IMR-90 (cell line): Measurements from ENCODE around the gene THEM4. TPM values are rescaled to one million over a fixed set of nuclear protein-coding genes. Genes with fewer than 3 reads are reported as not detected.

ENCODE experiments used
- ATAC-seq: fragments of 200-7000 bp; cut with Tn5 transposase; 2 replicates; pipeline ENCODE4 v1.9.1; 2020; ENCODE audit warnings: low read depth, mild to moderate bottlenecking, moderate library complexity
- BruUV-seq: library from RNA; stranded (reverse); fragments of 400-500 nt; replicated peaks from 2 replicates; lab custom pipeline; 2021; lab: Mats Ljungman, UMichigan
- CTCF ChIA-PET: fragments of 300-600 bp; formaldehyde crosslinking; extraction: SDS; loops from one replicate; lab custom pipeline; 2021; ENCODE audit warnings: antibody characterized with exemption; lab: Yijun Ruan, JAX
- POLR2A ChIA-PET: fragments of 300-600 bp; sonication (Branson Sonifier 250); formaldehyde crosslinking; loops from one replicate; lab custom pipeline; 2022; ENCODE audit warnings: antibody characterized with exemption; ENCODE audit not compliant: unreplicated experiment; lab: Charles Lee
- DNase-seq: peaks from one replicate; pipeline ENCODE4 v3.0.0; 2013
- H2AFZ ChIP-seq: replicated peaks from 2 replicates; pipeline ENCODE3; 2013; ENCODE audit warnings: low read length, mild to moderate bottlenecking; ENCODE audit not compliant: poor library complexity
- H2AK5ac ChIP-seq: 2 replicates; pipeline ENCODE4 v1.6.1; 2013; ENCODE audit warnings: low read depth, low read length, inconsistent platforms
- H2AK9ac ChIP-seq: replicated peaks from 2 replicates; pipeline ENCODE3; 2013; ENCODE audit warnings: mild to moderate bottlenecking, low read depth, low read length, moderate library complexity; ENCODE audit not compliant: poor library complexity
- H2BK120ac ChIP-seq: 2 replicates; pipeline ENCODE4 v1.6.1; 2013; ENCODE audit warnings: low read depth, low read length, inconsistent platforms
- H2BK15ac ChIP-seq: 3 replicates; pipeline ENCODE4 v1.6.1; 2013; ENCODE audit warnings: low read depth, low read length, inconsistent platforms
- H2BK20ac ChIP-seq: 2 replicates; pipeline ENCODE4 v1.6.1; 2013; ENCODE audit warnings: low read depth, mild to moderate bottlenecking, inconsistent platforms, low read length, moderate library complexity
- H2BK5ac ChIP-seq: 2 replicates; pipeline ENCODE4 v1.6.1; 2013; ENCODE audit warnings: mild to moderate bottlenecking, low read depth, low read length, inconsistent platforms; ENCODE audit not compliant: poor library complexity, severe bottlenecking
- H3K14ac ChIP-seq: replicated peaks from 2 replicates; pipeline ENCODE4 v1.6.1; 2013; ENCODE audit warnings: low read depth, low read length, inconsistent platforms
- H3K18ac ChIP-seq: 2 replicates; pipeline ENCODE4 v1.6.1; 2013; ENCODE audit warnings: low read depth, low read length, control low read depth
- H3K23ac ChIP-seq: 2 replicates; pipeline ENCODE4 v1.6.1; 2013; ENCODE audit warnings: low read depth, low read length, inconsistent platforms
- H3K27ac ChIP-seq: 2 replicates; pipeline ENCODE4 v1.5.1; 2013; ENCODE audit warnings: mild to moderate bottlenecking, control low read depth, low read length; ENCODE audit not compliant: insufficient read depth
- H3K27me3 ChIP-seq: 2 replicates; pipeline ENCODE4 v1.6.1; 2013; ENCODE audit warnings: low read length; ENCODE audit not compliant: control insufficient read depth, insufficient read depth
- H3K36me3 ChIP-seq: 2 replicates; pipeline ENCODE4 v1.6.1; 2013; ENCODE audit warnings: low read length, mixed read lengths; ENCODE audit not compliant: control insufficient read depth, insufficient read depth
- H3K4ac ChIP-seq: 2 replicates; pipeline ENCODE4 v1.6.1; 2013; ENCODE audit warnings: low read depth, low read length, inconsistent platforms
- H3K4me1 ChIP-seq: 2 replicates; pipeline ENCODE4 v1.6.1; 2013; ENCODE audit warnings: low read length, mixed read lengths; ENCODE audit not compliant: control insufficient read depth, insufficient read depth
- H3K4me2 ChIP-seq: 2 replicates; pipeline ENCODE4 v1.6.1; 2013; ENCODE audit warnings: low read depth, mild to moderate bottlenecking, control low read depth, low read length, moderate library complexity
- H3K4me3 ChIP-seq: 2 replicates; pipeline ENCODE4 v1.5.1; 2013; ENCODE audit warnings: low read depth, mild to moderate bottlenecking, control low read depth, low read length, moderate library complexity; ENCODE audit not compliant: insufficient read depth
- H3K56ac ChIP-seq: 2 replicates; pipeline ENCODE4 v1.6.1; 2013; ENCODE audit warnings: low read length, inconsistent platforms; ENCODE audit not compliant: insufficient read depth; ENCODE audit errors: extremely low read depth
- H3K79me1 ChIP-seq, 2 experiments: 2 replicates each; pipeline ENCODE4 v1.6.1; 2013; ENCODE audit warnings: low read length in 2 of 2, inconsistent platforms in 1 of 2, low read depth in 1 of 2
- H3K9ac ChIP-seq: 2 replicates; pipeline ENCODE4 v1.6.1; 2013; ENCODE audit warnings: low read depth, low read length, control low read depth
- H3K9me1 ChIP-seq: 2 replicates; pipeline ENCODE4 v1.6.1; 2013; ENCODE audit warnings: low read length, inconsistent platforms; ENCODE audit not compliant: insufficient read depth
- H3K9me3 ChIP-seq: 2 replicates; pipeline ENCODE4 v1.6.1; 2013; ENCODE audit warnings: low read length; ENCODE audit not compliant: control insufficient read depth, insufficient read depth
- H4K20me1 ChIP-seq: 2 replicates; pipeline ENCODE4 v1.6.1; 2013; ENCODE audit warnings: low read length, inconsistent platforms; ENCODE audit not compliant: insufficient read depth
- H4K5ac ChIP-seq: 2 replicates; pipeline ENCODE4 v1.6.1; 2013; ENCODE audit warnings: mild to moderate bottlenecking, low read depth, low read length, control low read depth
- H4K8ac ChIP-seq, 2 experiments: 2 replicates each; pipeline ENCODE4 v1.6.1; 2013; ENCODE audit warnings: low read depth in 2 of 2, low read length in 2 of 2, control low read depth in 1 of 2, inconsistent platforms in 1 of 2
- H4K91ac ChIP-seq: 2 replicates; pipeline ENCODE4 v1.6.1; 2013; ENCODE audit warnings: low read depth, low read length, inconsistent platforms; ENCODE audit not compliant: insufficient read depth
- BHLHE40 ChIP-seq: fragments of 150-350 bp; IDR thresholded peaks from 2 replicates; pipeline ENCODE4 v1.6.1; 2016; ENCODE audit warnings: mild to moderate bottlenecking, low read depth, low read length
- CEBPB ChIP-seq: IDR thresholded peaks from 2 replicates; pipeline ENCODE4 v1.6.1; 2012; ENCODE audit warnings: low read depth, low read length, improper control_type of control experiment
- CHD1 ChIP-seq: IDR thresholded peaks from 2 replicates; pipeline ENCODE4 v1.6.1; 2012; ENCODE audit warnings: low read depth, low read length, improper control_type of control experiment
- ELK1 ChIP-seq: fragments of 150-350 bp; IDR thresholded peaks from 2 replicates; pipeline ENCODE4 v1.6.1; 2016; ENCODE audit warnings: low read depth, mild to moderate bottlenecking, low read length, moderate library complexity, borderline replicate concordance
- FOS ChIP-seq: fragments of 150-350 bp; IDR thresholded peaks from 2 replicates; pipeline ENCODE4 v1.6.1; 2016; ENCODE audit warnings: low read depth, low read length
- MAFK ChIP-seq: IDR thresholded peaks from 2 replicates; pipeline ENCODE4 v1.6.1; 2012; ENCODE audit warnings: low read depth, low read length, improper control_type of control experiment
- MAZ ChIP-seq: IDR thresholded peaks from 2 replicates; pipeline ENCODE4 v1.6.1; 2012; ENCODE audit warnings: low read depth, mild to moderate bottlenecking, low read length, improper control_type of control experiment, moderate library complexity, borderline replicate concordance
- MXI1 ChIP-seq: IDR thresholded peaks from 2 replicates; pipeline ENCODE4 v1.6.1; 2012; ENCODE audit warnings: low read depth, mild to moderate bottlenecking, low read length, moderate library complexity, borderline replicate concordance
- NFE2L2 ChIP-seq: fragments of 150-350 bp; IDR thresholded peaks from 2 replicates; pipeline ENCODE4 v1.6.1; 2016; ENCODE audit warnings: low read depth, mild to moderate bottlenecking, low read length
- POLR2A ChIP-seq: IDR thresholded peaks from 2 replicates; pipeline ENCODE4 v1.6.1; 2012; ENCODE audit warnings: mild to moderate bottlenecking, low read depth, low read length
- RAD21 ChIP-seq: IDR thresholded peaks from 2 replicates; pipeline ENCODE4 v1.6.1; 2012; ENCODE audit warnings: low read length, improper control_type of control experiment
- RCOR1 ChIP-seq: IDR thresholded peaks from 2 replicates; pipeline ENCODE4 v1.6.1; 2012; ENCODE audit warnings: mild to moderate bottlenecking, low read length, improper control_type of control experiment; ENCODE audit not compliant: insufficient replicate concordance
- RFX5 ChIP-seq: IDR thresholded peaks from 2 replicates; pipeline ENCODE4 v1.8.0; 2012; ENCODE audit warnings: low read depth, mild to moderate bottlenecking, low read length, moderate library complexity
- SMC3 ChIP-seq: fragments of 150-350 bp; IDR thresholded peaks from 2 replicates; pipeline ENCODE4 v1.6.1; 2016; ENCODE audit warnings: low read depth, mild to moderate bottlenecking, antibody characterized with exemption, low read length, moderate library complexity
- WGBS, 2 experiments: methylation state at CpG; one replicate each; pipeline versions ENCODE4 v1.1.5 to v1.1.7; 2013; ENCODE audit warnings: missing lambda C conversion rate in 2 of 2; ENCODE audit not compliant: insufficient read length in 1 of 2; ENCODE audit errors: extremely low coverage in 2 of 2; 5-methylcytosine and 5-hydroxymethylcytosine counted together
- dilution Hi-C: fragments of 300-500 bp; cut with HindIII; formaldehyde crosslinking; loops from one replicate; pipeline ENCODE4 v1.14.3; 2018; ENCODE audit warnings: low sequenced_read_pairs; ENCODE audit not compliant: unreplicated experiment
- in situ Hi-C: fragments of 300-500 bp; cut with MboI; formaldehyde crosslinking; loops from 3 replicates; pipeline ENCODE4 v1.14.3; 2019; ENCODE audit warnings: low sequenced_read_pairs, inconsistent platforms, mixed read lengths
- intact Hi-C: fragments of 100-400 bp; cut with micrococcal nuclease; formaldehyde crosslinking; loops from 2 replicates; pipeline ENCODE4 v1.10.0; 2022
- polyA plus RNA-seq, 3 experiments: library from polyadenylated mRNA; depleted of rRNA; stranded (reverse); fragments of >200 nt; gene quantifications; 2 replicates each; pipeline ENCODE4 v1.2.3, GENCODE V29; 2012; ENCODE audit warnings: low replicate concordance in 1 of 3
- total RNA-seq: library from RNA; depleted of rRNA; stranded (reverse); fragments of >200 nt; gene quantifications from 2 replicates; pipeline ENCODE4 v1.2.3, GENCODE V29; 2012
- TF ChIP-seq, protein P1 (sequence below): conservative IDR thresholded peaks from 2 replicates; pipeline ENCODE4 v1.5.1; 2012; ENCODE audit warnings: mild to moderate bottlenecking, low read depth, low read length, improper control_type of control experiment
- TF ChIP-seq, protein P2 (sequence below): fragments of 150-350 bp; IDR thresholded peaks from 2 replicates; pipeline ENCODE4 v1.6.1; 2017; ENCODE audit warnings: mild to moderate bottlenecking, antibody characterized with exemption, low read length, low read depth

The THEM4 gene
- total and polyA plus RNA-seq, 2 of the 4 experiments (the other 2 are of a cell fraction) = 7.3 to 15.7 TPM

DNA sequence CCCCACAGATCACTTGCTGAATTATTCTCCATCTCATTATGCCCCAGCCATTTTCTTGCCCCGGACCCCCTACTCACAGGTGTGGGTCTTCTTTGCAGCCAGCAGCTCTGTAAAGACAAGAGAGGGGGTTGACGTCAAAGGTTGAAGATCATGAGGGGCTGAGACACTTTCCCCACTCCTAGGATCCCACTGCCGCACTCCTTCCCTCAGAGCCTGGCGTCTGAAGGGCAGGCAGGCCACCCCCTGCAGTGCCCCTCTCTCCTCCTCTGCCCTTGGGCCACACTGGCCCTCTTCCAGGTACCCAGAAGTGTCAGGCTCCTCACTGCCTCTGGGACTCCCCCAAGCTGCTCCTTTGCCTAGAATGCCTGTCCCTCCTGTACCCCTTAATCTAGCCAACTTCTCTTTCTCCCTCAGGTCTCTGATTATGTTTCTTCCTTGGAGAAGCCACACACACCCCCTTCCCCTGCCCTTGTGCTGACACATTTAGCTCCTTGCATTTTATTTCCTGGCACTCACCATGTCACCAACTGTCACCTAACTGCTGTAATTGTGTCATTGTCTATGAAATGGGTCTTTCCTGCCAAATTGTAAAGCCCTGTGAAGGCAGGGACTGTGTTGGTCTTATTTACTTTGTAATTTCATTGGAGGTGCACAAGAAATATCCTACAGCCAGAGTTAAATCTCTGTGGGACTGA lies 79.8 kb downstream of the THEM4 start:
- no peaks in the 10 kb centered on the region for H3K79me1 ChIP-seq
- H2AK5ac ChIP-seq = no peak overlapping the region
- ATAC-seq (no peak), DNase-seq (no peak)
- no peak overlapping the region for H2BK120ac ChIP-seq
- H3K4me2 ChIP-seq = no peak overlapping the region
- H3K27me3 ChIP-seq = peaks cover 57% of the 10 kb centered on the region
- 54% methylated on average over 2 of the region's 4 CpGs; no CpG with 5 or more reads in 1 of the 2 experiments for WGBS, 2 experiments
- no peaks in the 10 kb centered on the region for H4K20me1 ChIP-seq
- no peak overlapping the region for H3K4ac ChIP-seq
- H2AK9ac ChIP-seq = no peak overlapping the region
- no peak overlapping the region for H4K91ac ChIP-seq
- H3K36me3 ChIP-seq = no peaks in the 10 kb centered on the region
- no TSS peak for BruUV-seq
- no peak overlapping the region for H3K23ac ChIP-seq
- no peak overlapping the region for H4K5ac ChIP-seq
- H3K9ac ChIP-seq = no peak overlapping the region
- no peaks in the 10 kb centered on the region for H3K9me3 ChIP-seq
- no peak overlapping the region for H2AFZ ChIP-seq
- no peak overlapping the region for H3K18ac ChIP-seq
- in situ Hi-C loops = no loop called here
- no peak overlapping the region for H2BK15ac ChIP-seq
- no peak overlapping the region for H4K8ac ChIP-seq
- CTCF ChIA-PET = no interaction called here
- intact Hi-C loops = loop anchor here (10.0 kb wide), 1 partner anchor 285 kb away; the partner anchor contains the start of gene TUFT1
- no peak overlapping the region for H3K14ac ChIP-seq
- H2BK5ac ChIP-seq = no peak overlapping the region
- H3K9me1 ChIP-seq = no peaks in the 10 kb centered on the region
- H3K56ac ChIP-seq = no peak overlapping the region
- H2BK20ac ChIP-seq = no peak overlapping the region
- POLR2A ChIA-PET = no interaction called here
- no peak overlapping the region for H3K4me3 ChIP-seq
- TF ChIP-seq CHD1 (no peak), NFE2L2 (no peak), ELK1 (no peak), POLR2A (no peak), FOS (no peak), RCOR1 (no peak), RFX5 (no peak), BHLHE40 (no peak), MXI1 (no peak), RAD21 (no peak), CEBPB (no peak), SMC3 (no peak), MAFK (no peak), MAZ (no peak)
- TF ChIP-seq, protein P1, sequence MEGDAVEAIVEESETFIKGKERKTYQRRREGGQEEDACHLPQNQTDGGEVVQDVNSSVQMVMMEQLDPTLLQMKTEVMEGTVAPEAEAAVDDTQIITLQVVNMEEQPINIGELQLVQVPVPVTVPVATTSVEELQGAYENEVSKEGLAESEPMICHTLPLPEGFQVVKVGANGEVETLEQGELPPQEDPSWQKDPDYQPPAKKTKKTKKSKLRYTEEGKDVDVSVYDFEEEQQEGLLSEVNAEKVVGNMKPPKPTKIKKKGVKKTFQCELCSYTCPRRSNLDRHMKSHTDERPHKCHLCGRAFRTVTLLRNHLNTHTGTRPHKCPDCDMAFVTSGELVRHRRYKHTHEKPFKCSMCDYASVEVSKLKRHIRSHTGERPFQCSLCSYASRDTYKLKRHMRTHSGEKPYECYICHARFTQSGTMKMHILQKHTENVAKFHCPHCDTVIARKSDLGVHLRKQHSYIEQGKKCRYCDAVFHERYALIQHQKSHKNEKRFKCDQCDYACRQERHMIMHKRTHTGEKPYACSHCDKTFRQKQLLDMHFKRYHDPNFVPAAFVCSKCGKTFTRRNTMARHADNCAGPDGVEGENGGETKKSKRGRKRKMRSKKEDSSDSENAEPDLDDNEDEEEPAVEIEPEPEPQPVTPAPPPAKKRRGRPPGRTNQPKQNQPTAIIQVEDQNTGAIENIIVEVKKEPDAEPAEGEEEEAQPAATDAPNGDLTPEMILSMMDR = no peak
- TF ChIP-seq, protein P2, sequence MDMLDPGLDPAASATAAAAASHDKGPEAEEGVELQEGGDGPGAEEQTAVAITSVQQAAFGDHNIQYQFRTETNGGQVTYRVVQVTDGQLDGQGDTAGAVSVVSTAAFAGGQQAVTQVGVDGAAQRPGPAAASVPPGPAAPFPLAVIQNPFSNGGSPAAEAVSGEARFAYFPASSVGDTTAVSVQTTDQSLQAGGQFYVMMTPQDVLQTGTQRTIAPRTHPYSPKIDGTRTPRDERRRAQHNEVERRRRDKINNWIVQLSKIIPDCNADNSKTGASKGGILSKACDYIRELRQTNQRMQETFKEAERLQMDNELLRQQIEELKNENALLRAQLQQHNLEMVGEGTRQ = no peak
- H3K4me1 ChIP-seq = no peaks in the 10 kb centered on the region
- dilution Hi-C loops = no loop called here
- H3K27ac ChIP-seq = no peak overlapping the region
